NCI-H1105 (cell line): ENCODE data around the gene MCFD2.

Source experiments
- DNase-seq: peaks from one replicate; lab custom pipeline; 2025; lab: John Stamatoyannopoulos, UW

Gene MCFD2

GRCh38 chr2:46873604-46874068 is 42.0 kb downstream of the MCFD2 start:
- no peak for DNase-seq

GRCh38 chr2:46872902-46873603 is 42.6 kb downstream of the MCFD2 start:
- DNase-seq, result no peak

- DNase-seq, result no peak
These were observed 43.6 kb downstream of the MCFD2 start for GRCh38 chr2:46871976-46872381.

GRCh38 chr2:46870051-46870839 is 45.4 kb downstream of the MCFD2 start:
- no peak for DNase-seq

GRCh38 chr2:46869621-46870020 is 46.0 kb downstream of the MCFD2 start:
- DNase-seq, result no peak

- no peak for DNase-seq
These were observed 48.8 kb downstream of the MCFD2 start for GRCh38 chr2:46866770-46867246.

- DNase-seq, result no peak
These were observed 50.2 kb downstream of the MCFD2 start for GRCh38 chr2:46865181-46865970.

- DNase-seq, result no peak
These were observed 51.7 kb downstream of the MCFD2 start for GRCh38 chr2:46863882-46864281.

GRCh38 chr2:46862514-46862913 is 53.1 kb downstream of the MCFD2 start:
- no peak for DNase-seq

- DNase-seq, result no peak
These were observed 53.7 kb downstream of the MCFD2 start for GRCh38 chr2:46861916-46862315.

- DNase-seq, result no peak
These were observed 56.1 kb downstream of the MCFD2 start for GRCh38 chr2:46859482-46859881.

- DNase-seq, result no peak
These were observed 56.9 kb downstream of the MCFD2 start for GRCh38 chr2:46858702-46859090.

- DNase-seq, result no peak
These were observed 57.5 kb downstream of the MCFD2 start for GRCh38 chr2:46857871-46858701.

- DNase-seq, result no peak
These were observed 59.3 kb downstream of the MCFD2 start for GRCh38 chr2:46856336-46856735.

- no peak for DNase-seq
These were observed 59.8 kb downstream of the MCFD2 start for GRCh38 chr2:46855805-46856204.

GRCh38 chr2:46854260-46854659 is 61.3 kb downstream of the MCFD2 start:
- DNase-seq, result no peak

GRCh38 chr2:46852598-46852997 is 63.0 kb downstream of the MCFD2 start:
- DNase-seq, result no peak

- DNase-seq, result no peak
These were observed 63.5 kb downstream of the MCFD2 start for GRCh38 chr2:46852124-46852523.
